Vagina (tissue), 2 donors: ENCODE measurements around the gene TCF23.

Experiments
- POLR2A ChIP-seq, 2 donors: fragments of 450-650 bp; IDR thresholded peaks; one replicate each; pipeline ENCODE4 v1.6.1; 2017; ENCODE audit warnings: antibody characterized with exemption in 2 of 2, mild to moderate bottlenecking in 2 of 2, moderate library complexity in 2 of 2
- POLR2AphosphoS5 ChIP-seq, 2 donors: sonication (generic); formaldehyde crosslinking; IDR thresholded peaks; one replicate each; pipeline ENCODE4 v1.9.0; 2017; ENCODE audit warnings: antibody characterized with exemption in 2 of 2, mild to moderate bottlenecking in 2 of 2, low read depth in 1 of 2; ENCODE audit not compliant: insufficient read depth in 1 of 2
- TF ChIP-seq, protein P1 (sequence below), 3 experiments: fragments of 450-650 bp in 2 of 3; fragments of 200-600 bp in 1 of 3; sonication (generic) in 1 of 3; IDR thresholded peaks; one replicate each; pipeline ENCODE4 v1.5.1; 2017 to 2019; ENCODE audit warnings: antibody characterized with exemption in 3 of 3, mild to moderate bottlenecking in 2 of 3, moderate library complexity in 2 of 3

DNA sequence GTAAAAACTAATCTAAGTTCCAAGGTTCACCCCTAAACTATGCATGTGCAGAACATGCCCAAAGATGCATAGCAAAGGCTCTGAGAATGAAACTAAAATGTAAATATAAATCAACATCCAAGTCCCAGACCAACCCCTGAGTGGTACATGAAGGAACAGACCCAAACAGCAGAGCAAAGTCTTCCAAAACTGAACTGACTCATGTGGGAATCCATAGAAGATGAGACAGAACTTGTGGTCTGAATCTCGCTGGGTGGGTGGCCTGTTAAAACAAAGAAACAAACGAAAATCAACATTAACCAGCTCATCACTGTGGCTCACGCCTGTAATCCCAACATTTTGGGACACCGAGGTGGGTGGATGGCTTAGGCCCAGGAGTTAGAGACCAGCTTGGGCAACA is 33.5 kb downstream of the TCF23 start:
- TF ChIP-seq, protein P1, sequence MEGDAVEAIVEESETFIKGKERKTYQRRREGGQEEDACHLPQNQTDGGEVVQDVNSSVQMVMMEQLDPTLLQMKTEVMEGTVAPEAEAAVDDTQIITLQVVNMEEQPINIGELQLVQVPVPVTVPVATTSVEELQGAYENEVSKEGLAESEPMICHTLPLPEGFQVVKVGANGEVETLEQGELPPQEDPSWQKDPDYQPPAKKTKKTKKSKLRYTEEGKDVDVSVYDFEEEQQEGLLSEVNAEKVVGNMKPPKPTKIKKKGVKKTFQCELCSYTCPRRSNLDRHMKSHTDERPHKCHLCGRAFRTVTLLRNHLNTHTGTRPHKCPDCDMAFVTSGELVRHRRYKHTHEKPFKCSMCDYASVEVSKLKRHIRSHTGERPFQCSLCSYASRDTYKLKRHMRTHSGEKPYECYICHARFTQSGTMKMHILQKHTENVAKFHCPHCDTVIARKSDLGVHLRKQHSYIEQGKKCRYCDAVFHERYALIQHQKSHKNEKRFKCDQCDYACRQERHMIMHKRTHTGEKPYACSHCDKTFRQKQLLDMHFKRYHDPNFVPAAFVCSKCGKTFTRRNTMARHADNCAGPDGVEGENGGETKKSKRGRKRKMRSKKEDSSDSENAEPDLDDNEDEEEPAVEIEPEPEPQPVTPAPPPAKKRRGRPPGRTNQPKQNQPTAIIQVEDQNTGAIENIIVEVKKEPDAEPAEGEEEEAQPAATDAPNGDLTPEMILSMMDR (IDR thresholded peaks at IDR 0.05): no peak
- TF ChIP-seq POLR2A (IDR thresholded peaks at IDR 0.05) (no peak), POLR2AphosphoS5 (IDR thresholded peaks at IDR 0.05; ENCODE audit: insufficient read depth in 1 of 2, low read depth in 1 of 2) (no peak)
